Measurements from ENCODE around the gene OTUD7B. TPM values are rescaled to one million over a fixed set of nuclear protein-coding genes. Genes with fewer than 3 reads are reported as not detected.
"Not testable (repeated sequence)": the region's sequence is repeated elsewhere in the genome, so short reads cannot be mapped to it uniquely, and the experiment has no call there.

OTUD7B gene
- total RNA-seq, 1 donor from 2014 or later = 35.2 TPM

GRCh38 chr1:149949911-149950310 lies 60.6 kb downstream of the OTUD7B start:
- DNase-seq (ENCODE audit: low spot score) = no peak

GRCh38 chr1:149945206-149945605 lies 65.3 kb downstream of the OTUD7B start:
- no peak for DNase-seq (ENCODE audit: low spot score)

- DNase-seq (ENCODE audit: low spot score) = no peak
Observed at GRCh38 chr1:149942885-149943284, 67.6 kb downstream of the OTUD7B start.

DNA sequence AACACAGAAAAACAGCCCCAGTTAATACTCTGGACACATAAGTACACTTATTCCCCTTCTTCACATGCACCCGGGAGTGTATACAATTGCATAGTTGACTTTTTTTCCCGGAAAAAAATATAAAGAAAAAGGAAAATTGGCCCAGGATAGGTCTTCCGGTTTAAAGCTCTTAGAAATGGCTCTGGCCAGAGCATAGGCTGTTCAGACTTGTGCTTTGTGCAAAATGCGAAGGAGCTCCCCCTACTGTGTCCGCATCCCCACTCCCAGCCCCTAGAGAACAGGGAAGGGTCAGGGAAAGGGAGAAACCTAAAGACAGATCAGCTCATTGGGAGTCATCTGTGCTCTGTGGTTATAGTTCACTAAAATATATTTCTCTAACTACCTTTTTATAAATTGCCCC lies 68.3 kb downstream of the OTUD7B start:
- no peak for DNase-seq (ENCODE audit: low spot score)

DNA sequence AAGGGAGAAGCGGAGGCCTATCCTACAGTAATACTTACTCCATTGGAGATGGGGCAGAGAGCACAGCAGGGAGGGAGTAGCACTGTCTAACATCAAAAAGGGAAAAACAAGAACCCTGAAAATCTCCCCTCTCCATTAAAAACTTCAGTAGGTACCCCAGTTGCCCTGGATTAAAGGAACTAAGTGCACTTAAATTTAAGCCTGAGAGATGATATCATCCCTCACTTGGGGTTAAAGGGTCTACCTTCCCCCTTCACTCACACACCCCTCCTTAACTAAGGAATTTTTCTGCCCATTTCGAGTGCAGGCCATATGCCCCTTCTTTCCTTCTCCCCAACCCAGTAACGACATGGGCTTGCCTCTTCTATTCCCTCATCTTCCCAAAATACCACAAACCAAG lies 70.1 kb downstream of the OTUD7B start:
- DNase-seq (ENCODE audit: low spot score) = no peak

DNA sequence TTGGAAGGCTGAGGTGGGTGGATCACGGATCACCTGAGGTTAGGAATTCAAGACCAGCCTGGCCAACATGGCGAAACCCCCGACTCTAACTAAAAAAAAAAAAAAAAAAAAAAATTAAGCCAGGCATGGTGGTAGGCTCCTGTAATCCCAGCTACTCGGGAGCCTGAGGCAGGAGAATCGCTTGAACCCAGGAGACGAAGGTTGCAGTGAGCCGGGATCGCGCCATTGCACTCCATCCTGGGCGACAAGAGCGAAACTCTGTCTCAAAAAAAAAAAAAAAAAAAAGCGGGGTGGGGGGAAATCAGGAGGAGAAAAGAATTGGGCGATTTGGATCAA lies 71.9 kb downstream of the OTUD7B start:
- not testable (repeated sequence) for DNase-seq (ENCODE audit: low spot score)

DNA sequence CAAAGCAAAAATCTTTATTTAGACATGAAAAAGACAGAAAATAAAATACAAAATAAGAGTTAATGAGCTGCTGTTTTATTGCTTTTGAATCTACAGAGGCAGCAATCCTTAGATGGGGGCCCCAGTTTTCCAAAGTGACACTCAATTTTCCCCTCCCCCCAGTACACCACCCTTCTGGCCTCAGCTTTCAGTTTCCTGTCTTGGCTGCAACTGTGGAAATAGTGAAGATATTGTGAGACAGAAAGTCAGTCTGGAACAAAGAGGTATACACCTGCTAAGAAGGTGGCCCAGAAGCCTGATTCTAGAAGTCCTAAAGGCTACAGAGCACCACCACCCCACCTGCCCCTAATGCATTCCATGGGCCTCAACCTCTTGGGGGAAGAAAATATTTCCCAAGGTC lies 72.8 kb downstream of the OTUD7B start:
- DNase-seq (ENCODE audit: low spot score) = no peak

GRCh38 chr1:149936992-149937705 lies 73.4 kb downstream of the OTUD7B start:
- DNase-seq (ENCODE audit: low spot score) = peak; percentile 65

GRCh38 chr1:149936170-149936991 lies 74.1 kb downstream of the OTUD7B start, which contains the start of gene MTMR11:
MTMR11 (minus strand) TSS chr1:149936879; CDS start chr1:149936647, 232 bp downstream.
- peak; percentile 59 for DNase-seq (ENCODE audit: low spot score)

DNA sequence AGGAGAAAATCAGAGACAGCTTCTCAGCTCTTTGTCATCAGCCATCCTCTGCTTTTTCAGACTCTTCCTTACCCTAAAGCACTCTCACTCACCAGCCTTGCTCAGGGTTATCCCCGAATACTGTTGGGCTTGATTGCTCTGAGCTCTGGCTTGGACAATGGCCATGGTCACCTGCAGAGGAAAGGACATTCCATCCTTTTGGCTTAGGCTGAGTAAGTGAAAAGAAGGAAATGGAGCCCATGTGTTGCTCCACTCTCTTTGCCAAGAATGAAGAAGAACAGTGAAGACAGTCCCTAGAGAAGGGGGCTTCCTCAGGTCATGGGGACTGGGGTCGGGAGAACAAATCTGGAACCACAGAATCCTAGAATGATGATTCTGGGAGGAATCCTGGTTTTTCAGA lies 76.2 kb downstream of the OTUD7B start:
- no peak for DNase-seq (ENCODE audit: low spot score)

DNA sequence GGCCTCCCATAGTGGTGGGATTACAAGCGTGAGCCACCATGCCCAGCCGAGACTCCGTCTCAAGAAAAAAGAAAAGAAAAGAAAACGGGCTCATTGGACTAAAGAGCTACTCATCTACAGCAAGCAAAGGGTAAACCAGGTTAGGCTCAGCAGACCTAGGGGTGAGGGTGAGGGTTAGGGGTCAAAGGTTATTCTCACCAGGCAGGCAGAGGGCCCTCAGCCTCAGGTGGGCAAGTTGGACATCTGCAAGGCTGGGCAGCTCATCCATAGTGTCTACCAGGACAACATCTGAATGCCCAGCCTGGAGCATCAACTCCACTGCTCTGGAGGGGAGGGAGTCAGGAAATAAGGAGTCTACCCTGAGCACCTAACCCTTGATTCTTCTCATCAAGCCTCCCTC lies 77.3 kb downstream of the OTUD7B start:
- no peak for DNase-seq (ENCODE audit: low spot score)

- DNase-seq (ENCODE audit: low spot score) = no peak
Observed at GRCh38 chr1:149932474-149932873, 78.1 kb downstream of the OTUD7B start.

DNA sequence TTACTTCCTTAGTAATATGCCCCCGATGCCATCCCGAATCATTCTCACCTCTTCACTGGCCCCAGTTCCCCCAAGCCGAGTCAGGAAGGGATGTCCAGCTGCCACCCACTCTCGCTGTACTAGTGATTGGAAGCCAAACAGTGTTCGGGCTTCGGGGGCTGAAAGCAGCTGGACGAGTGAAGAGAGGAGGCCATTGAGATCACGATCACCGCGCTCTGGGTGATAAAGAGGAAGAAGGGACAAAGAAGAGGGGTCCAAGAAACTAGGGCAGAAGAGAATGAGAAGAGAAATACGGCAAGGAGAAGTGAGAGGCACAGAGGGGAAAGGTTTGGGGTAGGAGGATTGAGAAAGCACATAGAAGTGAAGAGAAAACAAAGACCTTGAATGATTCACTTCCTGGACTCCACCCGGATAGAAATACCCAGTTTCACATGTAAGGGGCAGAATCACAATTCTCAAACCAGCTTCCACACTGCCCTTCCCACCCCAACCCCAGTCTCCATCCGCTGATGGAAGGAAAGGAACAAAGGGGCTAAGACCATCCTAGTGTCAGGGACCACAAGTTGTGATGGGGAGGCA lies 79.2 kb downstream of the OTUD7B start:
- no peak for DNase-seq (ENCODE audit: low spot score)

DNA sequence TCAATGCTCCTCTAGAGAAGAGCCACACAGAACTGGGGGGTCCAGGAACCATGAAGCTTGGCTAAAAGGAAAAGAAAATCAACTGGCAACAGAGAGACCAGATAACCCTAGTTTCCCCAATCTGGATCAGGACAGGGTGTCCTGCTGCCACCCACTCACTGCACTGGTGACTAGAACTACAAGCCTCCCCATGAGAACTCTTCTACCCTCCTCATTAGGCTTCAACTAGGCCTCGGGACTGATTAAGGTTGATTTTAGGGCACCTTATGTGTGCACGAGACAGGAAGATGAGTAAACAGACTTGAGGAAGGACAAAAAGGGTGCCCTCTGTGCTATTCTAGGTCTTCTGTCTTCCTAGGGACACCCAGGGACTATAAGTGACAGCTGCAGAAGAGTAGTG lies 80.7 kb downstream of the OTUD7B start:
- no peak for DNase-seq (ENCODE audit: low spot score)

DNA sequence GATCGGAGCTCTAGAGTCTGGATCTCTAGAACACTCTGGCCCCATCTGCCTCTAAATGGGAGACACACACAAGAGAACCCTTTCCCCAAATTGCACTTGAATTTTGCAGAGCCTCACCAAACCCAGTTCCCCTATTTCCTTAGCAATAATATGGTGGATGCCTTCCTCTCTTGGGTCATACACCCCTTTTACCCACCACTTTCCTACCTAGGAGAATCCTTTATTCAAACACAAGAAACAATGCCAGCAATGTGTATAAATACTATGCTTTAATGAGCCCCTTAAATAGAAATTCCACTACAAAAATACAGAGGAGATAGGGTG lies 82.2 kb downstream of the OTUD7B start:
- no peak for DNase-seq (ENCODE audit: low spot score)

- peak; percentile 96 for DNase-seq (ENCODE audit: low spot score)
Observed at GRCh38 chr1:149927563-149928400, 82.7 kb downstream of the OTUD7B start, which contains the start of gene SF3B4. SF3B4 (minus strand) TSS chr1:149927803; CDS start chr1:149927759, 44 bp downstream.

- no peak for DNase-seq (ENCODE audit: low spot score)
Observed at GRCh38 chr1:149927056-149927562, 83.4 kb downstream of the OTUD7B start.

DNA sequence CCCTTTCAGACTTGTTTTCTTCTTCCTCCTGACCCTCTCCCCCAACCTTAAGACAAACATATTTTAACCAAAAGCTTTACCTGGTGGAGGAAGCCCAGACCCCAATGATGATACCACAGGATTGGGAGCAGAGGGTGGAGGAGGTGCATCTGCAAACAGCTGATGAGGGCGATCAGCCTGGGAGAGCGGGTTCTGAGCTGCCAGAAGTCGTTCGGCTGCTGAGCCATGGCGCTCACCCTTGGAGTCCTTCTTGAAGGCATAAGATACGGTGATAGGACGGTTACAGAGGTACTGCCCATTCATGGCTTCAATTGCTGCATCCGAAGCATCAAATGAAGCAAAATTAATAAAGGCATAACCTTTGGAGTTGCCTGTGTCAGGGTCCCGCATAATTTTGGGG lies 84.2 kb downstream of the OTUD7B start:
- DNase-seq (ENCODE audit: low spot score) = no peak

DNA sequence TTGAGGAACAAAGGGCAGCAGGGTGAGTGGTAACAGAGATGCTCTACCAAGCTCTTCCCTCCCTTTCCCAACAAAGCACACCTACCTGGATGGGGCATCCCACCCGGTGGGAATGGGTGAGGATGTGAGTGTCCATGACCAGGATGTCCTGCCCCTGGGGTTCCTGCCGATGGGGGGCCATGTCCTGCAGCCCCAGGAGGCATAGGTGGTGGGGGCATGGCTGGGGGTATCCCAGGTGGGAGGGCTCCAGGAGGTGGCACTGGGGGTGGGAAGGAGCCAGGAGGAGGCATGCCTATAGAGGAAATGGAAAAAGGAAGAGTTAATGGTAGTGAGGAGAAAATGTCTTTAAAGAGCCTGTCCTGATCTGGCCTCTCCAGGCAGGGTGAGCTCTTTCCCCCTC lies 84.8 kb downstream of the OTUD7B start:
- no peak for DNase-seq (ENCODE audit: low spot score)

DNA sequence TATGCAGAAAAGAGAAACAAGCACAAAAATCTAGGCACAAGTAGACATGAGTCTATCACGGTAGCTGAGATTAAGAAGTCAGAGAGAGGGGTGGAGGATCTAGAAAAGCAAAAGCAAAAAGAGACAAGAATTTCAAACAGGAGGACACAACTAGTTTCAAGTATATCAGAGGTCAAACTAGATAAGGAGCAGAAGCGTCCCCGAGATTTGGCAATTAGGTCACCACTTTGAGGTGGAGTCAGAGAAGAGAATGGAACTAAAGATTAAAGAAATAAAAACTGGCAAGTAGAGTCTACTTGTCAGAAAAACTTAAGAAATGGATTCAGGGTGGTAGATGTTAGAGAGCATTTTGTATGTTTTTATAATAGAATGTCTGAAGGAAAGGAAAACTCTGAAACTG lies 85.2 kb downstream of the OTUD7B start:
- DNase-seq (ENCODE audit: low spot score) = no peak

DNA sequence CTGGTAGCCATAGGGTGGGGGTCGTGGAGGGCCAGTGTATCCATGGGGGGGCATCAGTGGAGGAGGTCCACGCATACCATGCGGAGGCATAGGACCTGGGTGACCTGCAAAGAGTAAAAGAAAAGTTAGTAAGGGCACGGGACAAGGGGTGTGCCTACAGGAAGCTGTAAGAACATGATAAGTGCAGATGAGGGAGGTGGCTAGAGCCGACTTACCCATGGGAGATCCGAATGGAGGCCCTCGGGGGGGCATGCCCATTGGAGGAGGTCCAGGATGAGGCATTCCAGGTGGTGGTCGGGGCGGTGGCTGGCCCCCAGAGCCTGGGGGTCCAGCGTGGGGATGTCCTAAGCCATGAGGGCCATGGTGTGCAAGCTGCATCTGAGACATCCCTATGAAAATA lies 86.9 kb downstream of the OTUD7B start:
- no peak for DNase-seq (ENCODE audit: low spot score)

Data from mucosa of gallbladder (tissue), 1 donor.